H1 (cell line): ENCODE measurements around the gene MAGI2. TPM values are rescaled to one million over a fixed set of nuclear protein-coding genes. Genes with fewer than 3 reads are reported as not detected.

ENCODE experiments used
- BCL11A ChIP-seq, 2 experiments: IDR thresholded peaks; one replicate each; pipeline ENCODE4 v1.6.1; 2011; ENCODE audit warnings: low read depth in 2 of 2, low read length in 2 of 2, mild to moderate bottlenecking in 2 of 2
- CHD1 ChIP-seq: IDR thresholded peaks from 2 replicates; pipeline ENCODE4 v1.6.1; 2012; ENCODE audit warnings: low read depth, low read length, improper control_type of control experiment
- CHD2 ChIP-seq: IDR thresholded peaks from 2 replicates; pipeline ENCODE4 v1.6.1; 2012; ENCODE audit warnings: low read length, improper control_type of control experiment
- NANOG ChIP-seq: IDR thresholded peaks from 2 replicates; pipeline ENCODE4 v1.6.1; 2011; ENCODE audit warnings: low read length, low read depth, mild to moderate bottlenecking, inconsistent platforms; ENCODE audit not compliant: insufficient read depth, poor library complexity, severe bottlenecking
- POLR2AphosphoS5 ChIP-seq: IDR thresholded peaks from 2 replicates; pipeline ENCODE4 v1.6.1; 2011; ENCODE audit warnings: low read depth, low read length
- TAF7 ChIP-seq: optimal IDR thresholded peaks from 2 replicates; pipeline ENCODE3; 2011; ENCODE audit warnings: low read depth, mild to moderate bottlenecking, inconsistent platforms, low read length, moderate library complexity, borderline replicate concordance
- TEAD4 ChIP-seq: IDR thresholded peaks from 2 replicates; pipeline ENCODE4 v1.6.1; 2012; ENCODE audit warnings: low read depth, low read length, inconsistent platforms, mixed read lengths
- polyA plus RNA-seq, 7 experiments: library from polyadenylated mRNA; depleted of rRNA in 3 of 7; stranded (reverse) in 5 of 7; unstranded in 2 of 7; fragments of >200 nt in 5 of 7; fragments of 200-250 nt in 2 of 7; gene quantifications; 1 replicate in 5 of 7; 2 replicates in 1 of 7; 4 replicates in 1 of 7; pipeline versions ENCODE4 v1.2.1 to v1.2.3, GENCODE V29; 2011 to 2013; ENCODE audit warnings: missing spikeins in 2 of 7, mixed read lengths in 2 of 7
- total RNA-seq: library from RNA; stranded (reverse); fragmentation: NEBNext Ultra II Directional; extraction: Animal tissue kit (Norgen Biotek cat#: 25700); gene quantifications from 2 replicates; pipeline ENCODE4 v1.2.1, GENCODE V29; 2021
- TF ChIP-seq, protein P1 (sequence below): fragments of 300-600 bp; sonication (generic); IDR thresholded peaks from 2 replicates; pipeline ENCODE4 v1.7.1; 2012; ENCODE audit warnings: low read length, moderate library complexity, mild to moderate bottlenecking, inconsistent platforms; ENCODE audit not compliant: insufficient replicate concordance
- TF ChIP-seq, protein P2 (sequence below), 3 experiments: IDR thresholded peaks; 1 replicate in 2 of 3; 2 replicates in 1 of 3; pipeline versions ENCODE4 v1.5.1 to v1.6.1; 2011; ENCODE audit warnings: low read length in 3 of 3, mild to moderate bottlenecking in 3 of 3, inconsistent platforms in 2 of 3, low read depth in 1 of 3, moderate library complexity in 1 of 3; ENCODE audit not compliant: insufficient read depth in 1 of 3; ENCODE audit errors: control extremely low read depth in 1 of 3

MAGI2 gene
- total and polyA plus RNA-seq, 2 of the 8 experiments (the other 6 are each of a cell fraction or from before 2014, with no cell fraction given) = 6.0 to 27.3 TPM

DNA sequence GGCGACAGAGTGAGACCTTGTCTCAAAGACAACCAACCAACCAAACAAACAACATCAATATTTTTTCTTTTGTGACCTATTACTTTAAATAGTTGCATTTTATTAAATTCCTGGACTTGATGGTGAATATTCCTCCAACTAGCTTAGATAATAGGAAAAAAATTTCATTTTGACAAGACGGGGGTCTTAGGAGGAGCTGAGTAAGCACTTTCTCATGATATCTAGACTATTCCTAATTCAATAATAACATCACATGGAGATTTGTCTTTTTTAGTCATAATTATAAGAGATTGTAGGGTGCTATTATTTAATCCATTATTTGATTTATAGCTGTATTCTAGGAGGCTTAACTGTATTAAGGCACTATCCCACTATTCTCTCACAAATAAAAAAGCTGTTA, 952.4 kb downstream of the MAGI2 start (continued):
- TF ChIP-seq, protein P1, sequence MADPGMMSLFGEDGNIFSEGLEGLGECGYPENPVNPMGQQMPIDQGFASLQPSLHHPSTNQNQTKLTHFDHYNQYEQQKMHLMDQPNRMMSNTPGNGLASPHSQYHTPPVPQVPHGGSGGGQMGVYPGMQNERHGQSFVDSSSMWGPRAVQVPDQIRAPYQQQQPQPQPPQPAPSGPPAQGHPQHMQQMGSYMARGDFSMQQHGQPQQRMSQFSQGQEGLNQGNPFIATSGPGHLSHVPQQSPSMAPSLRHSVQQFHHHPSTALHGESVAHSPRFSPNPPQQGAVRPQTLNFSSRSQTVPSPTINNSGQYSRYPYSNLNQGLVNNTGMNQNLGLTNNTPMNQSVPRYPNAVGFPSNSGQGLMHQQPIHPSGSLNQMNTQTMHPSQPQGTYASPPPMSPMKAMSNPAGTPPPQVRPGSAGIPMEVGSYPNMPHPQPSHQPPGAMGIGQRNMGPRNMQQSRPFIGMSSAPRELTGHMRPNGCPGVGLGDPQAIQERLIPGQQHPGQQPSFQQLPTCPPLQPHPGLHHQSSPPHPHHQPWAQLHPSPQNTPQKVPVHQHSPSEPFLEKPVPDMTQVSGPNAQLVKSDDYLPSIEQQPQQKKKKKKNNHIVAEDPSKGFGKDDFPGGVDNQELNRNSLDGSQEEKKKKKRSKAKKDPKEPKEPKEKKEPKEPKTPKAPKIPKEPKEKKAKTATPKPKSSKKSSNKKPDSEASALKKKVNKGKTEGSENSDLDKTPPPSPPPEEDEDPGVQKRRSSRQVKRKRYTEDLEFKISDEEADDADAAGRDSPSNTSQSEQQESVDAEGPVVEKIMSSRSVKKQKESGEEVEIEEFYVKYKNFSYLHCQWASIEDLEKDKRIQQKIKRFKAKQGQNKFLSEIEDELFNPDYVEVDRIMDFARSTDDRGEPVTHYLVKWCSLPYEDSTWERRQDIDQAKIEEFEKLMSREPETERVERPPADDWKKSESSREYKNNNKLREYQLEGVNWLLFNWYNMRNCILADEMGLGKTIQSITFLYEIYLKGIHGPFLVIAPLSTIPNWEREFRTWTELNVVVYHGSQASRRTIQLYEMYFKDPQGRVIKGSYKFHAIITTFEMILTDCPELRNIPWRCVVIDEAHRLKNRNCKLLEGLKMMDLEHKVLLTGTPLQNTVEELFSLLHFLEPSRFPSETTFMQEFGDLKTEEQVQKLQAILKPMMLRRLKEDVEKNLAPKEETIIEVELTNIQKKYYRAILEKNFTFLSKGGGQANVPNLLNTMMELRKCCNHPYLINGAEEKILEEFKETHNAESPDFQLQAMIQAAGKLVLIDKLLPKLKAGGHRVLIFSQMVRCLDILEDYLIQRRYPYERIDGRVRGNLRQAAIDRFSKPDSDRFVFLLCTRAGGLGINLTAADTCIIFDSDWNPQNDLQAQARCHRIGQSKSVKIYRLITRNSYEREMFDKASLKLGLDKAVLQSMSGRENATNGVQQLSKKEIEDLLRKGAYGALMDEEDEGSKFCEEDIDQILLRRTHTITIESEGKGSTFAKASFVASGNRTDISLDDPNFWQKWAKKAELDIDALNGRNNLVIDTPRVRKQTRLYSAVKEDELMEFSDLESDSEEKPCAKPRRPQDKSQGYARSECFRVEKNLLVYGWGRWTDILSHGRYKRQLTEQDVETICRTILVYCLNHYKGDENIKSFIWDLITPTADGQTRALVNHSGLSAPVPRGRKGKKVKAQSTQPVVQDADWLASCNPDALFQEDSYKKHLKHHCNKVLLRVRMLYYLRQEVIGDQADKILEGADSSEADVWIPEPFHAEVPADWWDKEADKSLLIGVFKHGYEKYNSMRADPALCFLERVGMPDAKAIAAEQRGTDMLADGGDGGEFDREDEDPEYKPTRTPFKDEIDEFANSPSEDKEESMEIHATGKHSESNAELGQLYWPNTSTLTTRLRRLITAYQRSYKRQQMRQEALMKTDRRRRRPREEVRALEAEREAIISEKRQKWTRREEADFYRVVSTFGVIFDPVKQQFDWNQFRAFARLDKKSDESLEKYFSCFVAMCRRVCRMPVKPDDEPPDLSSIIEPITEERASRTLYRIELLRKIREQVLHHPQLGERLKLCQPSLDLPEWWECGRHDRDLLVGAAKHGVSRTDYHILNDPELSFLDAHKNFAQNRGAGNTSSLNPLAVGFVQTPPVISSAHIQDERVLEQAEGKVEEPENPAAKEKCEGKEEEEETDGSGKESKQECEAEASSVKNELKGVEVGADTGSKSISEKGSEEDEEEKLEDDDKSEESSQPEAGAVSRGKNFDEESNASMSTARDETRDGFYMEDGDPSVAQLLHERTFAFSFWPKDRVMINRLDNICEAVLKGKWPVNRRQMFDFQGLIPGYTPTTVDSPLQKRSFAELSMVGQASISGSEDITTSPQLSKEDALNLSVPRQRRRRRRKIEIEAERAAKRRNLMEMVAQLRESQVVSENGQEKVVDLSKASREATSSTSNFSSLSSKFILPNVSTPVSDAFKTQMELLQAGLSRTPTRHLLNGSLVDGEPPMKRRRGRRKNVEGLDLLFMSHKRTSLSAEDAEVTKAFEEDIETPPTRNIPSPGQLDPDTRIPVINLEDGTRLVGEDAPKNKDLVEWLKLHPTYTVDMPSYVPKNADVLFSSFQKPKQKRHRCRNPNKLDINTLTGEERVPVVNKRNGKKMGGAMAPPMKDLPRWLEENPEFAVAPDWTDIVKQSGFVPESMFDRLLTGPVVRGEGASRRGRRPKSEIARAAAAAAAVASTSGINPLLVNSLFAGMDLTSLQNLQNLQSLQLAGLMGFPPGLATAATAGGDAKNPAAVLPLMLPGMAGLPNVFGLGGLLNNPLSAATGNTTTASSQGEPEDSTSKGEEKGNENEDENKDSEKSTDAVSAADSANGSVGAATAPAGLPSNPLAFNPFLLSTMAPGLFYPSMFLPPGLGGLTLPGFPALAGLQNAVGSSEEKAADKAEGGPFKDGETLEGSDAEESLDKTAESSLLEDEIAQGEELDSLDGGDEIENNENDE = no peak
- TF ChIP-seq NANOG (no peak), CHD2 (no peak), CHD1 (no peak), BCL11A (IDR thresholded peaks at IDR 0.05; ENCODE audit: low read depth in 2 of 2, low read length in 2 of 2) (no peak), TEAD4 (no peak), TAF7 (no peak), POLR2AphosphoS5 (no peak)
- TF ChIP-seq, protein P2, sequence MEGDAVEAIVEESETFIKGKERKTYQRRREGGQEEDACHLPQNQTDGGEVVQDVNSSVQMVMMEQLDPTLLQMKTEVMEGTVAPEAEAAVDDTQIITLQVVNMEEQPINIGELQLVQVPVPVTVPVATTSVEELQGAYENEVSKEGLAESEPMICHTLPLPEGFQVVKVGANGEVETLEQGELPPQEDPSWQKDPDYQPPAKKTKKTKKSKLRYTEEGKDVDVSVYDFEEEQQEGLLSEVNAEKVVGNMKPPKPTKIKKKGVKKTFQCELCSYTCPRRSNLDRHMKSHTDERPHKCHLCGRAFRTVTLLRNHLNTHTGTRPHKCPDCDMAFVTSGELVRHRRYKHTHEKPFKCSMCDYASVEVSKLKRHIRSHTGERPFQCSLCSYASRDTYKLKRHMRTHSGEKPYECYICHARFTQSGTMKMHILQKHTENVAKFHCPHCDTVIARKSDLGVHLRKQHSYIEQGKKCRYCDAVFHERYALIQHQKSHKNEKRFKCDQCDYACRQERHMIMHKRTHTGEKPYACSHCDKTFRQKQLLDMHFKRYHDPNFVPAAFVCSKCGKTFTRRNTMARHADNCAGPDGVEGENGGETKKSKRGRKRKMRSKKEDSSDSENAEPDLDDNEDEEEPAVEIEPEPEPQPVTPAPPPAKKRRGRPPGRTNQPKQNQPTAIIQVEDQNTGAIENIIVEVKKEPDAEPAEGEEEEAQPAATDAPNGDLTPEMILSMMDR (IDR thresholded peaks at IDR 0.05; ENCODE audit: control extremely low read depth in 1 of 3, insufficient read depth in 1 of 3, low read depth in 1 of 3, low read length in 3 of 3) = no peak
